Measurements from ENCODE around the gene SCT.

DNA sequence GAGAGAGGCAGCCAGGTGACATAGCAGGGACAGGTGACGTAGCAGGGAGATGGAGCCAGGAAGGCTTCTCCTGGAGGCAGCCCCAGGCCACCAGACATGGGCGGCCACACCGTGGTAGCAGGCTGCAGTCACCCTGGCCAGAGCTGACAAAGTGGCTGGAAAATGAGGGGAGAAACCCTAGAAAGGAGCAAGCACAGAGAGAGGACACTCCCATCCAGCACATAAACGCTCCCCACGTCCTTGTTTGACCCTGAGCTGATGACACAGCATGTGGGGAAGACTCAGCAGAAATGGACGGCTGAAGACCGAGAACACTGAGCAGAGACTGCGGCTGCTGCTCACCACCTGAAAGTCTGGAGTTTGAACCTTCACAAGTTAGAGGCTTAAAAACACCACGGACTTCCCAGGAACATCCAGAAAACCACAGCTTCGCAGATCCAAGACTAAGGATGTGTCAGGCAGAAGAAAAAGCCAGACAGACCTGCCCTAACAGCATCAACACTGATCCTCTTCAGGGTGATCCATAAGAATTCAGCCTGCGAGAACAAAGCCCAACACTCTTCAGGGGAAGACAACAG, 38.8 kb upstream of the SCT start:
- no peak for TF ChIP-seq EZH2 (IDR thresholded peaks at IDR 0.05; ENCODE audit: low read length, missing control alignments)
- TF ChIP-seq CTCF (conservative IDR thresholded peaks at IDR 0.05 in 1 of 2, IDR thresholded peaks at IDR 0.05 in 1 of 2; ENCODE audit: low read depth in 1 of 2, low read length in 2 of 2): no peak

All from fibroblast of lung (primary cell).